Uterus (tissue), 4 donors: ENCODE data around the gene NAA15. TPM values are rescaled to one million over a fixed set of nuclear protein-coding genes. Genes with fewer than 3 reads are reported as not detected.
"Not testable (repeated sequence)": the region's sequence is repeated elsewhere in the genome, so short reads cannot be mapped to it uniquely, and the experiment has no call there.

Experiments used
- DNase-seq, 2 donors: peaks; one replicate each; pipeline ENCODE4 v3.0.0-alpha.2; 2019 to 2020
- H3K27ac ChIP-seq, 2 donors: fragments of 200-600 bp; sonication (generic); 1 replicate in 1 of 2; 2 replicates in 1 of 2; pipeline ENCODE4 v1.5.1; 2016 to 2018
- H3K27me3 ChIP-seq, 2 donors: fragments of 200-600 bp; sonication (generic); one replicate each; pipeline ENCODE4 v1.5.1; 2018 to 2019; ENCODE audit warnings: control low read depth in 1 of 2
- H3K36me3 ChIP-seq, 2 donors: fragments of 200-600 bp; sonication (generic); one replicate each; pipeline ENCODE4 v1.5.1; 2019; ENCODE audit warnings: control low read depth in 1 of 2
- H3K4me1 ChIP-seq, 2 donors: fragments of 200-600 bp; sonication (generic); one replicate each; pipeline ENCODE4 v1.5.1; 2018 to 2019; ENCODE audit warnings: control low read depth in 1 of 2
- H3K4me3 ChIP-seq, 2 donors: fragments of 200-600 bp; sonication (generic); 1 replicate in 1 of 2; 2 replicates in 1 of 2; pipeline ENCODE4 v1.5.1; 2018 to 2019; ENCODE audit warnings: mild to moderate bottlenecking in 1 of 2
- H3K9me3 ChIP-seq, 2 donors: fragments of 200-600 bp; sonication (generic); one replicate each; pipeline ENCODE4 v1.5.1; 2019; ENCODE audit warnings: control low read depth in 1 of 2
- POLR2A ChIP-seq, 2 donors: fragments of 450-650 bp; IDR thresholded peaks; one replicate each; pipeline ENCODE4 v1.6.1; 2016; ENCODE audit warnings: antibody characterized with exemption in 2 of 2, mild to moderate bottlenecking in 1 of 2, moderate library complexity in 1 of 2
- intact Hi-C: fragments of 100-400 bp; cut with DNase I; formaldehyde crosslinking; loops from one replicate; pipeline ENCODE4 v1.15.1; 2023; ENCODE audit warnings: low total_unique reads
- total RNA-seq, 4 donors: library from RNA; depleted of rRNA in 3 of 4; stranded (reverse); fragments of >200 nt in 3 of 4; gene quantifications; one replicate each; pipeline versions ENCODE4 v1.1.0 to v1.2.4, GENCODE V29; 2014 to 2023
- TF ChIP-seq, protein P1 (sequence below), 4 experiments: fragments of 200-600 bp in 2 of 4; fragments of 450-650 bp in 2 of 4; sonication (generic) in 2 of 4; IDR thresholded peaks; one replicate each; pipeline ENCODE4 v1.5.1; 2016 to 2019; ENCODE audit warnings: antibody characterized with exemption in 4 of 4, mild to moderate bottlenecking in 2 of 4, moderate library complexity in 1 of 4
- donor health status: DM: yes; HTN: yes; CAD: no.

NAA15 gene
- total RNA-seq, result 10 to 100 TPM; 47.1 to 75.1 (median 54.1) TPM

GRCh38 chr4:139301113-139301820, at the start of gene NAA15:
Gene NAA15, plus strand, starts transcription at chr4:139301505. Its CDS starts 273 bp downstream, at chr4:139301778.
- H3K27ac ChIP-seq, result peak within 1 kb of the TSS; percentile 89 to 94
- H3K27me3 ChIP-seq, result no peaks in the 10 kb centered on the region
- peaks cover 0 to 4% of the 10 kb centered on the region in 2 donors for H3K4me1 ChIP-seq
- H3K4me3 ChIP-seq, result peak within 1 kb of the TSS; percentile 72 to 93
- no peaks in the 10 kb centered on the region for H3K36me3 ChIP-seq
- no peaks in the 10 kb centered on the region for H3K9me3 ChIP-seq
- TF ChIP-seq, protein P1, sequence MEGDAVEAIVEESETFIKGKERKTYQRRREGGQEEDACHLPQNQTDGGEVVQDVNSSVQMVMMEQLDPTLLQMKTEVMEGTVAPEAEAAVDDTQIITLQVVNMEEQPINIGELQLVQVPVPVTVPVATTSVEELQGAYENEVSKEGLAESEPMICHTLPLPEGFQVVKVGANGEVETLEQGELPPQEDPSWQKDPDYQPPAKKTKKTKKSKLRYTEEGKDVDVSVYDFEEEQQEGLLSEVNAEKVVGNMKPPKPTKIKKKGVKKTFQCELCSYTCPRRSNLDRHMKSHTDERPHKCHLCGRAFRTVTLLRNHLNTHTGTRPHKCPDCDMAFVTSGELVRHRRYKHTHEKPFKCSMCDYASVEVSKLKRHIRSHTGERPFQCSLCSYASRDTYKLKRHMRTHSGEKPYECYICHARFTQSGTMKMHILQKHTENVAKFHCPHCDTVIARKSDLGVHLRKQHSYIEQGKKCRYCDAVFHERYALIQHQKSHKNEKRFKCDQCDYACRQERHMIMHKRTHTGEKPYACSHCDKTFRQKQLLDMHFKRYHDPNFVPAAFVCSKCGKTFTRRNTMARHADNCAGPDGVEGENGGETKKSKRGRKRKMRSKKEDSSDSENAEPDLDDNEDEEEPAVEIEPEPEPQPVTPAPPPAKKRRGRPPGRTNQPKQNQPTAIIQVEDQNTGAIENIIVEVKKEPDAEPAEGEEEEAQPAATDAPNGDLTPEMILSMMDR (IDR thresholded peaks at IDR 0.05), result peak in 2 of 4 experiments; percentile 14 to 19
- TF ChIP-seq POLR2A (IDR thresholded peaks at IDR 0.05), result peak; percentile 73 to 83
- DNase-seq, result peak; percentile 97
- intact Hi-C loops, result no loop called here

DNA sequence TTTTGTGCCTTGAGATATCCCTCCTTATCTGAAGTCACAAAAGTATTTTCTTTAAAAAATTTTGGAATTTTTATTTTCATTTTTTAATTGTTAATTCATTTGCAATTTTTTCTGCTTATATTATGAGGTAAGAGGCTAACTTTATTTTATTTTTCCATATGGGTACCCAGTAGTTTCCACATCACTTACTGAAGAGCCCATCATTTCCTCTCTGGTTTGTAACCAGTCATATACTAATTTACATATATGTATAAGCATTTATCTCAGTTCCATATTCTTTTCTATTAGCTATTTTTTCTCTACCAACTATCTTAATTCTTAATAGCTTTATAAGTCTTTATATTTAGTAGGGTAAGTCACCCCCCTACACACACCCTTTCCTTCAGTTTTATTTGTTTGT, 48.3 kb upstream of the NAA15 start:
- Histone ChIP-seq H3K9me3 (no peaks in the 10 kb centered on the region), H3K4me3 (no peak overlapping the region), H3K27ac (no peak overlapping the region), H3K4me1 (no peaks in the 10 kb centered on the region), H3K36me3 (no peaks in the 10 kb centered on the region), H3K27me3 (no peaks in the 10 kb centered on the region)
- no peak for DNase-seq
- TF ChIP-seq POLR2A (IDR thresholded peaks at IDR 0.05), result no peak
- TF ChIP-seq, protein P1 (IDR thresholded peaks at IDR 0.05), result no peak
- intact Hi-C loops, result no loop called here

DNA sequence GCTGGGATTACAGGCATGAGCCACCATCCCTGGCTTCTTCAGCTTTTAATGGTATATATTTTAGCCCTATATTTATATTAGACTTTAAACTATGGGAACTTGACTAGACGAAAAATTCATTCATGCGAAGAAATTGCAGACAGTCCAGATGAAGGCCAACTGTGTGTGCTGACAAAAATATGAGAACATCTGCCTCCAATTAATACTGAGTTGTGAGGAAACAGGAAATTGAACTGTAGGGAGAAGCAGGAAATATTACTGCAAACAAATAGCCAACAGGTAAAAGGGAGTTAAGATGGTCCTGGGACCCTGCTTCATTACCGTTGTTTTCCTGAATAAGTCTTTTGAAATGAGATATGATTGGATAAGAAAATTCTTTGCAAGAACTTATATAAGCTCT, 47.6 kb upstream of the NAA15 start:
- no peak for DNase-seq
- Histone ChIP-seq H3K4me3 (no peak overlapping the region), H3K27ac (no peak overlapping the region), H3K4me1 (no peaks in the 10 kb centered on the region), H3K27me3 (no peaks in the 10 kb centered on the region), H3K36me3 (no peaks in the 10 kb centered on the region), H3K9me3 (no peaks in the 10 kb centered on the region)
- intact Hi-C loops, result no loop called here
- no peak for TF ChIP-seq POLR2A (IDR thresholded peaks at IDR 0.05)
- TF ChIP-seq, protein P1 (IDR thresholded peaks at IDR 0.05), result no peak

DNA sequence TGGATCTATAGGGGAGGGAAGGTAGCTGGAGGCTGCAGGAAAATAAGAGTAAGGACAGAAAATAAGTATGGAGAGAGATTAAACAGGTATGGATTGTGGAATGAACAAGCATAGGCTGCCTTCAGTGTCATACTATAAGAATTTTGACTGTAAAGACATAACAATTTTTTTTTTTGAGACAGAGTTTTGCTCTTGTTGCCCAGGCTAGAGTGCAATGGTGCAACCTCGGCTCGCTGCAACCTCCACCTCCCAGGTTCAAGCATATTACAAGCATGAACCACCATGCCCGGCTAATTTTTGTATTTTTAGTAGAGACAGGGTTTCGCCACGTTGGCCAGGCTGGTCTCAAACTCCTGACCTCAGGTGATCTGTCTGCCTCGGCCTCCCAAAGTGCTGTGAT, 45.7 kb upstream of the NAA15 start:
- H3K27me3 ChIP-seq, DNase-seq, intact Hi-C loops, H3K27ac ChIP-seq, H3K4me1 ChIP-seq, H3K4me3 ChIP-seq, H3K36me3 ChIP-seq, H3K9me3 ChIP-seq: not testable (repeated sequence)

DNA sequence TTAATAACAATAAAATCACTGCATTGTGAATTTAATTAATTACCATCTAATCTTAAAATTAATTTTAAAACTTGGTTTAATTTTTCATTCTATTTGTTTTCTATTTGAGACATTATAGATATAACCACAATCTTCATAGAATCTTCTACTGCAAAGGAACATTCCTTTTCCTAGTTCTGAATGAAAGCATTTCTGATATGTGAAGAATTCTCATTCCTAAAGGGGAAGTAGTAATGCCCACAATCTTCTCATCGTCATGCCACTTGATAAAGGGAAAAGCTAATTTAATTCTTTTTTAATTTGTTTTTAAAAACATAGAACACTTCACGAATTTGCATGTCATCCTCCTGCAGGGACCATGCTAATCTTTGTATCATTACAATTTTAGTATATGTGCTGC, 45.0 kb upstream of the NAA15 start:
- H3K9me3 ChIP-seq, result no peaks in the 10 kb centered on the region
- no peaks in the 10 kb centered on the region for H3K36me3 ChIP-seq
- H3K27ac ChIP-seq, result no peak overlapping the region
- no peak overlapping the region for H3K4me3 ChIP-seq
- TF ChIP-seq, protein P1 (IDR thresholded peaks at IDR 0.05), result no peak
- no peak for TF ChIP-seq POLR2A (IDR thresholded peaks at IDR 0.05)
- no peaks in the 10 kb centered on the region for H3K4me1 ChIP-seq
- no peak for DNase-seq
- intact Hi-C loops, result no loop called here
- no peaks in the 10 kb centered on the region for H3K27me3 ChIP-seq
